Measurements from ENCODE around the gene WDR18.

The WDR18 gene

GRCh38 chr19:950352-951066 lies 33.6 kb upstream of the WDR18 start:
- no peak for TF ChIP-seq CTCF (IDR thresholded peaks at IDR 0.05; ENCODE audit: extremely low read depth, insufficient read depth, missing control alignments)
- no peak for DNase-seq (ENCODE audit: low spot score)
- in situ Hi-C loops (cut with MboI; ENCODE audit: low pct_unique_long_range_greater_than_20kb, low sequenced_read_pairs, unreplicated experiment): no loop called here

DNA sequence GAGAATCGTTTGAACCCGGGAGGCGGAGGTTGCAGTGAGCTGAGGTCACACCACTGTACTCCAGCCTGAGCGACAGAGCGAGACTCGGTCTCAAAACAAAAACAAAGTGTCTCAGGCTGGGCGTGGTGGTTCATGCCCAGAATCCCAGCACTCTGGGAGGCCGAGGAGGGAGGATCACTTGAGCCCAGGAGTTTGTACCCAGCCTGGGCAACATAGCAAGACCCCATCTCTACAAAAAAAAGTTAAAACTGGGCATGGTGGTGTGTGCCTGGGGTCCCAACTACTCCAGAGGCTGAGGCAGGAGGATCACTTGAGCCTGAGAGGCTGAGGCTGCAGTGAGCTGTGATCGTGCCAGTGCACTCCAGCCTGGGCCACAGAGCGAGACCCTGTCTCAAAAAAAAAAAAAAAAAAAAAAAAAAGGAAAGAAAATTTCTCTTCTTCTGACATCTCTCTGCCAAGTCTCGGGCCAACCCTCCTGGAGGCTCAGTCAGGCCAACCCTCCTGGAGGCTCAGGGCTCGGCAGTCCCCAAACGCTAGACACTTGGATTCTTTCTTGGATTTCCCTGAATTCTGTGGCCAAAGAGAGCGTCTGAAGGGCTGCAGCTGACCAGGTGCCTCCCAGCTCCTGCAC lies 32.0 kb upstream of the WDR18 start:
- TF ChIP-seq CTCF (IDR thresholded peaks at IDR 0.05; ENCODE audit: extremely low read depth, insufficient read depth, missing control alignments): no peak
- in situ Hi-C loops (cut with MboI; ENCODE audit: low pct_unique_long_range_greater_than_20kb, low sequenced_read_pairs, unreplicated experiment): no loop called here
- no peak for DNase-seq (ENCODE audit: low spot score)

GRCh38 chr19:952680-953444 lies 31.3 kb upstream of the WDR18 start:
- DNase-seq (ENCODE audit: low spot score): no peak
- in situ Hi-C loops (cut with MboI; ENCODE audit: low pct_unique_long_range_greater_than_20kb, low sequenced_read_pairs, unreplicated experiment): no loop called here
- TF ChIP-seq CTCF (IDR thresholded peaks at IDR 0.05; ENCODE audit: extremely low read depth, insufficient read depth, missing control alignments): no peak

- in situ Hi-C loops (cut with MboI; ENCODE audit: low pct_unique_long_range_greater_than_20kb, low sequenced_read_pairs, unreplicated experiment): no loop called here
- no peak for TF ChIP-seq CTCF (IDR thresholded peaks at IDR 0.05; ENCODE audit: extremely low read depth, insufficient read depth, missing control alignments)
These were observed 30.5 kb upstream of the WDR18 start for GRCh38 chr19:953445-954271.

DNA sequence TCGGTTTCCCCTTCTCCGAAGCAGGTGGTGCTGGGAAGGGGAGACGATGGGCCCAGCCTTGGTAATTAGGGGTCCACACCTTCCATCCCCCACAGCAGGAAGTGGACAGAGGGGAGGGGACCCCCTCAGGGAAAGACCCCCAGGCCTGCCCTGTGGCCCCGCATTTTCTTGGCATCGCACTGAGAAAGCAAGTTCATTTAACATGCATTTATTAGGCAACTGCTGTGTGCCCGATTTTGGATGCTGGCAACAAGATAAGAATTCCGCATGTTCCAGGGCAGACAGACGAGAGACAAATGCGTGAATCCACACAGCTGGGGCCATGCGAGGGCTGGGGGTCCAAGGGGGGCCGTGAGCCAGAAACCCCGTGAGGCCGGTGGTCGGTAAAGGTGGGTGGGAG lies 29.9 kb upstream of the WDR18 start:
- no peak for TF ChIP-seq CTCF (IDR thresholded peaks at IDR 0.05; ENCODE audit: extremely low read depth, insufficient read depth, missing control alignments)
- DNase-seq (ENCODE audit: low spot score): no peak
- in situ Hi-C loops (cut with MboI; ENCODE audit: low pct_unique_long_range_greater_than_20kb, low sequenced_read_pairs, unreplicated experiment): no loop called here

More at GRCh38 chr19:953445-954271, 30.5 kb upstream of the WDR18 start:
- no peak for DNase-seq (ENCODE audit: low spot score)

All from GM13977 (cell line).